GM12873 (cell line): ENCODE measurements around the gene RPTOR.

Experiments
- CTCF ChIP-seq: IDR thresholded peaks from 2 replicates; pipeline ENCODE4 v1.5.1; 2012; ENCODE audit warnings: low read depth, mild to moderate bottlenecking, moderate library complexity, low read length, control low read depth; ENCODE audit not compliant: insufficient read depth; ENCODE audit errors: missing control alignments

Gene RPTOR

GRCh38 chr17:80969030-80969673 is 424.5 kb downstream of the RPTOR start:
- TF ChIP-seq CTCF: no peak

- no peak for TF ChIP-seq CTCF
Observed at GRCh38 chr17:80969674-80970043, 425.0 kb downstream of the RPTOR start.

- peak; percentile 82 for TF ChIP-seq CTCF
Observed at GRCh38 chr17:80970044-80970761, 425.6 kb downstream of the RPTOR start.

GRCh38 chr17:80970762-80971703 is 426.4 kb downstream of the RPTOR start:
- TF ChIP-seq CTCF: no peak

- TF ChIP-seq CTCF: no peak
Observed at GRCh38 chr17:80971704-80972304, 427.2 kb downstream of the RPTOR start.

GRCh38 chr17:80976701-80977100 is 432.1 kb downstream of the RPTOR start:
- TF ChIP-seq CTCF: no peak

- TF ChIP-seq CTCF: no peak
Observed at GRCh38 chr17:80977172-80977571, 432.5 kb downstream of the RPTOR start.
